A673 (cell line): Measurements from ENCODE around the gene ARHGAP5. TPM values are rescaled to one million over a fixed set of nuclear protein-coding genes. Genes with fewer than 3 reads are reported as not detected.

Source experiments
- BruUV-seq: library from RNA; stranded (reverse); fragments of 400-500 nt; replicated peaks from 2 replicates; lab custom pipeline; 2021; lab: Mats Ljungman, UMichigan
- CTCF ChIA-PET: fragments of 300-600 bp; sonication (Branson Sonifier 250); formaldehyde crosslinking; loops from one replicate; lab custom pipeline; 2022; ENCODE audit warnings: antibody characterized with exemption; lab: Charles Lee
- POLR2A ChIA-PET: fragments of 300-600 bp; sonication (Branson Sonifier 250); formaldehyde crosslinking; loops from one replicate; lab custom pipeline; 2022; ENCODE audit warnings: antibody characterized with exemption; ENCODE audit not compliant: low non-redundant PET; lab: Charles Lee
- DNase-seq: peaks from one replicate; pipeline ENCODE4 v3.0.0-alpha.2; 2015; ENCODE audit warnings: low spot score
- H3K27ac ChIP-seq: fragments of 200-600 bp; sonication (generic); 2 replicates; pipeline ENCODE4 v1.5.1; 2016; ENCODE audit warnings: mixed run types, low read depth, mild to moderate bottlenecking, mixed read lengths, antibody characterized with exemption, low read length; ENCODE audit not compliant: poor library complexity, severe bottlenecking
- H3K27me3 ChIP-seq: fragments of 200-600 bp; sonication (generic); replicated peaks from 2 replicates; pipeline ENCODE4 v1.6.1; 2017; ENCODE audit warnings: mixed run types, low read depth, mild to moderate bottlenecking, mixed read lengths, antibody characterized with exemption, low read length; ENCODE audit not compliant: insufficient read depth, poor library complexity
- H3K36me3 ChIP-seq: fragments of 200-600 bp; sonication (generic); 2 replicates; pipeline ENCODE4 v1.6.1; 2016; ENCODE audit warnings: mixed run types, mild to moderate bottlenecking, mixed read lengths, antibody characterized with exemption, low read length; ENCODE audit not compliant: insufficient read depth, poor library complexity, severe bottlenecking
- H3K4me1 ChIP-seq: fragments of 200-600 bp; sonication (generic); 2 replicates; pipeline ENCODE4 v1.6.1; 2017; ENCODE audit warnings: mixed run types, mild to moderate bottlenecking, mixed read lengths, antibody characterized with exemption, low read length; ENCODE audit not compliant: insufficient read depth, poor library complexity, severe bottlenecking
- H3K4me3 ChIP-seq: fragments of 200-600 bp; sonication (generic); 2 replicates; pipeline ENCODE4 v1.5.1; 2016; ENCODE audit warnings: low read depth, mixed run types, mild to moderate bottlenecking, mixed read lengths, low read length; ENCODE audit not compliant: poor library complexity, severe bottlenecking
- H3K9me3 ChIP-seq: fragments of 200-600 bp; sonication (generic); 2 replicates; pipeline ENCODE4 v1.6.1; 2016; ENCODE audit warnings: mixed run types, low read depth, mild to moderate bottlenecking, mixed read lengths, antibody characterized with exemption, low read length; ENCODE audit not compliant: poor library complexity, severe bottlenecking
- CTCF ChIP-seq: fragments of 300-800, 200-600 bp; sonication (generic); conservative IDR thresholded peaks from 2 replicates; pipeline ENCODE4 v1.5.1; 2017; ENCODE audit warnings: low read depth, mild to moderate bottlenecking, antibody characterized with exemption, low read length, moderate library complexity, mixed read lengths
- EZH2 ChIP-seq: fragments of 200-600 bp; sonication (generic); IDR thresholded peaks from 2 replicates; pipeline ENCODE4 v1.6.1; 2017; ENCODE audit warnings: borderline replicate concordance, low read depth, mild to moderate bottlenecking, mixed read lengths, antibody characterized with exemption, low read length; ENCODE audit not compliant: poor library complexity, severe bottlenecking
- intact Hi-C: fragments of 100-400 bp; cut with micrococcal nuclease; formaldehyde crosslinking; loops from one replicate; pipeline ENCODE4 v1.10.0; 2022; ENCODE audit not compliant: unreplicated experiment
- total RNA-seq: library from RNA; stranded (reverse); gene quantifications from 2 replicates; pipeline ENCODE4 v1.2.3, GENCODE V29; 2021

Gene ARHGAP5
- total RNA-seq, 1 experiment from 2014 or later = 51.3 TPM

- H3K36me3 ChIP-seq = peaks cover 6% of the 10 kb centered on the region
- TF ChIP-seq EZH2 (no peak), CTCF (no peak)
- CTCF ChIA-PET = no interaction called here
- POLR2A ChIA-PET = no interaction called here
- no peak for DNase-seq
- peaks cover 18% of the 10 kb centered on the region for H3K9me3 ChIP-seq
- H3K27me3 ChIP-seq = no peaks in the 10 kb centered on the region
- no TSS peak for BruUV-seq
- H3K4me1 ChIP-seq = peaks cover 9% of the 10 kb centered on the region
- H3K4me3 ChIP-seq = no peak overlapping the region
- intact Hi-C loops = no loop called here
- H3K27ac ChIP-seq = no peak overlapping the region
Measured at GRCh38 chr14:32136027-32136825, 59.1 kb downstream of the ARHGAP5 start.

GRCh38 chr14:32137313-32137712, 60.2 kb downstream of the ARHGAP5 start:
- Histone ChIP-seq H3K9me3 (peaks cover 18% of the 10 kb centered on the region), H3K4me3 (no peak overlapping the region), H3K27me3 (no peaks in the 10 kb centered on the region), H3K36me3 (peaks cover 6% of the 10 kb centered on the region), H3K27ac (no peak overlapping the region), H3K4me1 (peaks cover 9% of the 10 kb centered on the region)
- DNase-seq = no peak
- intact Hi-C loops = no loop called here
- POLR2A ChIA-PET = no interaction called here
- BruUV-seq = no TSS peak
- CTCF ChIA-PET = no interaction called here
- TF ChIP-seq EZH2 (no peak), CTCF (no peak)

- intact Hi-C loops = no loop called here
- ChIA-PET POLR2A (no interaction called here), CTCF (no interaction called here)
- H3K36me3 ChIP-seq = peaks cover 6% of the 10 kb centered on the region
- TF ChIP-seq CTCF (no peak), EZH2 (no peak)
- H3K27ac ChIP-seq = no peak overlapping the region
- peaks cover 18% of the 10 kb centered on the region for H3K9me3 ChIP-seq
- no peak for DNase-seq
- H3K4me1 ChIP-seq = peaks cover 9% of the 10 kb centered on the region
- H3K27me3 ChIP-seq = no peaks in the 10 kb centered on the region
- no TSS peak for BruUV-seq
- no peak overlapping the region for H3K4me3 ChIP-seq
Measured at GRCh38 chr14:32137892-32138291, 60.8 kb downstream of the ARHGAP5 start.
